ENCODE data around the gene ELN. TPM values are rescaled to one million over a fixed set of nuclear protein-coding genes. Genes with fewer than 3 reads are reported as not detected.

Gene ELN
- total and polyA plus RNA-seq, 9 of the 15 experiments (the other 6 are each of a cell fraction or from before 2014, with no cell fraction given) = 0.20 TPM; not detected in 8

DNA sequence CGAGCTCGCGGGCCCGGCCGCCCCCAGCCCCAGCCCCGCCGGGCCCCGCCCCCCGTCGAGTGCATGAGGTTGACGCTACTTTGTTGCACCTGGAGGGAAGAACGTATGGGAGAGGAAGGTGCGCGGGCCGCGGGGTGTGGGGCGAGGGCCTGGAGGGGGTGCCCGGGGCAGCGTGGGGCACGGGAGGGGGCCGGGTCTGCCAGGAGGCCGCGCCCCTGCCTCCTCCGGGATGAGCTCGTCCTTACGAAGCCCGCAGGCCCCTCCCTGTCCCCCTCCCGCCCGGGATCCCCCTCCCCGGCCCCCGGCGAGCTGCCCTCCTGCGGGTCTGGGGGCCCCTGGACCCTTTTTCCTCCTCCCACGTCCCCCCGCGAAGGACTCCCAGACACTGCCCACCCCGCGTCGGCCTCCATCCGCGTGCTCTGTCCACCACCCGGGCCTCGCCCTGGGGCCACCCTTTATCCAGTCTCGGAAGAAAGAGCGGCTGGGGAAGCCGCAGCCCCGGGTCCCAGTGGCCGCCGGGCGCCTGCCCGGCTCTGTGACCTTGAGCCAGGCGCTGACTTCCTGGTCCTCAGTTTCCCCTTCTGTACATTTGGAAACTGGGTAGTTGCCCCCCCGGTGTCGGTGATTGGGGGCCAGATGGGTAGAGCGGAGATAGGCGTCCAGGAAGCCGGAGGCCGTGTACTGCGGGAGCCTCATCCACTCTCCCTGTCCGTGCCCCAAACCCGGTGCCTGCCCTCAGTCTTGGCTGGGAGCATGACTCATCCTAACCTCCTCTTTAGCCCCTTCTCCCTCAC is 56.2 kb downstream of the ELN start (continued):
- 0 out of 2 replicates have a peak, but pooled peaks have one; percentile 28 for TF ChIP-seq SMAD4 (CRISPR knock-in tag; conservative IDR thresholded peaks at IDR 0.05)
- TF ChIP-seq, protein P1, sequence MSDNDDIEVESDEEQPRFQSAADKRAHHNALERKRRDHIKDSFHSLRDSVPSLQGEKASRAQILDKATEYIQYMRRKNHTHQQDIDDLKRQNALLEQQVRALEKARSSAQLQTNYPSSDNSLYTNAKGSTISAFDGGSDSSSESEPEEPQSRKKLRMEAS (CRISPR knock-in tag; IDR thresholded peaks at IDR 0.05) = 0 out of 2 replicates have a peak, but pooled peaks have one; percentile 7
- TF ChIP-seq BRD4 (IDR thresholded peaks at IDR 0.05) = 0 out of 2 replicates have a peak, but pooled peaks have one; percentile 41
- TF ChIP-seq SMARCA4 (IDR thresholded peaks at IDR 0.05) = no peak; the same call in 1 of the 2 replicates
- 0 out of 2 replicates have a peak, but pooled peaks have one; percentile 16 for TF ChIP-seq ETV1 (tag; conservative IDR thresholded peaks at IDR 0.05; ENCODE audit: low read depth)
- peak; percentile 47; the same call in 1 of the 2 replicates for TF ChIP-seq JUNB (CRISPR knock-in tag; conservative IDR thresholded peaks at IDR 0.05)
- TF ChIP-seq ZFX (CRISPR knock-in tag; IDR thresholded peaks at IDR 0.05) = peak; percentile 43
- TF ChIP-seq KHSRP (IDR thresholded peaks at IDR 0.05) = no peak
- TF ChIP-seq ATF3 (IDR thresholded peaks at IDR 0.05) = peak; percentile 93
- TF ChIP-seq ATF3 (CRISPR knock-in tag; conservative IDR thresholded peaks at IDR 0.05) = no peak
- TF ChIP-seq HMG20A (CRISPR knock-in tag; conservative IDR thresholded peaks at IDR 0.05) = no peak
- TF ChIP-seq NFE2 (IDR thresholded peaks at IDR 0.05; ENCODE audit: low read depth) = peak; percentile 18
- peak; percentile 28 for TF ChIP-seq FIP1L1 (IDR thresholded peaks at IDR 0.05; ENCODE audit: low read depth, low read length, poor library complexity, severe bottlenecking)
- TF ChIP-seq L3MBTL2 (IDR thresholded peaks at IDR 0.05) = peak; percentile 76
- 0 out of 2 replicates have a peak, but pooled peaks have one; percentile 21 for TF ChIP-seq CXXC5 (CRISPR knock-in tag; IDR thresholded peaks at IDR 0.05)
- no peak for TF ChIP-seq EP300 (IDR thresholded peaks at IDR 0.05; ENCODE audit: low read length)
